Measurements from ENCODE around the gene STAP1. TPM values are rescaled to one million over a fixed set of nuclear protein-coding genes. Genes with fewer than 3 reads are reported as not detected.
"Not testable (repeated sequence)": the region's sequence is repeated elsewhere in the genome, so short reads cannot be mapped to it uniquely, and the experiment has no call there.

The STAP1 gene
- total and polyA plus RNA-seq, 2 donors from 2014 or later: 3.9 to 17.9 TPM

GRCh38 chr4:67521506-67521905, 37.0 kb upstream of the STAP1 start:
- Histone ChIP-seq H3K36me3 (ENCODE audit: control insufficient read depth in 2 of 3, insufficient read depth in 3 of 3, low read length in 3 of 3) (peaks cover 5 to 17% (median 6%) of the 10 kb centered on the region in 3 donors), H3K27me3 (ENCODE audit: control insufficient read depth, insufficient read depth, low read length) (no peaks in the 10 kb centered on the region), H3K4me1 (ENCODE audit: control insufficient read depth in 2 of 3, insufficient read depth in 2 of 3, low read depth in 1 of 3, low read length in 3 of 3) (no peaks in the 10 kb centered on the region), H3K9me3 (ENCODE audit: control insufficient read depth in 2 of 3, insufficient read depth in 1 of 3, low read length in 3 of 3) (no peaks in the 10 kb centered on the region), H3K27ac (ENCODE audit: low read depth in 2 of 2, low read length in 2 of 2) (no peak overlapping the region), H3K4me3 (ENCODE audit: low read length in 3 of 3) (no peak overlapping the region), H3K9ac (ENCODE audit: low read length in 3 of 3) (no peak overlapping the region)
- intact Hi-C loops (cut with DNase I): no loop called here
- no peak for FAIRE-seq
- TF ChIP-seq CTCF (IDR thresholded peaks at IDR 0.05; ENCODE audit: borderline replicate concordance, extremely low read depth, insufficient read depth): no peak
- DNase-seq: no peak

DNA sequence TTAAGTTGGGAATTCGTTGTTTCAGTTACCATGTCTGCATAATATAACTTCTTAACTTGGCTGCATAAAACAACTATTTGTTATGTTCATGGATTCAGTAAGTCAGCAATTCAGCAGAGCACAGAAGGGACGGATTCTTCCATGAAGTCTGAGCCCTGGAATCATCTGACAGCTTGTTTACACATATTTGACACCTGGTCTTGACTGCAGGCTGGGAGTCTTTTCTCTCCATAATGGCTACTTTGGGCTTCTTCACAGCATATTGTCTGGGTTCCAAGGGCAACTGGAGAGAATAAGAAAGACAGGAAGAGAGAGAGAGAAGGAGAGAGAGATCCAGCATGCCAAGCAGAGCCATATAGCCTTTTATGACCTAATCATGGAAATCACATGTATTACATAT, 36.3 kb upstream of the STAP1 start:
- no peak overlapping the region for H3K27ac ChIP-seq (ENCODE audit: low read depth in 2 of 2, low read length in 2 of 2)
- no peak overlapping the region for H3K4me3 ChIP-seq (ENCODE audit: low read length in 3 of 3)
- H3K9ac ChIP-seq (ENCODE audit: low read length in 3 of 3): no peak overlapping the region
- H3K4me1 ChIP-seq (ENCODE audit: control insufficient read depth in 2 of 3, insufficient read depth in 2 of 3, low read depth in 1 of 3, low read length in 3 of 3): no peaks in the 10 kb centered on the region
- H3K9me3 ChIP-seq (ENCODE audit: control insufficient read depth in 2 of 3, insufficient read depth in 1 of 3, low read length in 3 of 3): no peaks in the 10 kb centered on the region
- DNase-seq (no peak), FAIRE-seq (no peak)
- H3K27me3 ChIP-seq (ENCODE audit: control insufficient read depth, insufficient read depth, low read length): no peaks in the 10 kb centered on the region
- TF ChIP-seq CTCF (IDR thresholded peaks at IDR 0.05; ENCODE audit: borderline replicate concordance, extremely low read depth, insufficient read depth): no peak
- intact Hi-C loops (cut with DNase I): no loop called here
- peaks cover 5 to 17% (median 6%) of the 10 kb centered on the region in 3 donors for H3K36me3 ChIP-seq (ENCODE audit: control insufficient read depth in 2 of 3, insufficient read depth in 3 of 3, low read length in 3 of 3)

- Histone ChIP-seq H3K27me3 (ENCODE audit: control insufficient read depth, insufficient read depth, low read length) (no peaks in the 10 kb centered on the region), H3K36me3 (ENCODE audit: control insufficient read depth in 2 of 3, insufficient read depth in 3 of 3, low read length in 3 of 3) (peaks cover 5 to 13% (median 6%) of the 10 kb centered on the region in 3 donors), H3K4me1 (ENCODE audit: control insufficient read depth in 2 of 3, insufficient read depth in 2 of 3, low read depth in 1 of 3, low read length in 3 of 3) (no peaks in the 10 kb centered on the region), H3K4me3 (ENCODE audit: low read length in 3 of 3) (no peak overlapping the region), H3K9ac (ENCODE audit: low read length in 3 of 3) (no peak overlapping the region), H3K27ac (ENCODE audit: low read depth in 2 of 2, low read length in 2 of 2) (no peak overlapping the region), H3K9me3 (ENCODE audit: control insufficient read depth in 2 of 3, insufficient read depth in 1 of 3, low read length in 3 of 3) (no peaks in the 10 kb centered on the region)
- FAIRE-seq: no peak
- TF ChIP-seq CTCF (IDR thresholded peaks at IDR 0.05; ENCODE audit: borderline replicate concordance, extremely low read depth, insufficient read depth): no peak
- DNase-seq: no peak
- intact Hi-C loops (cut with DNase I): no loop called here
Observed at GRCh38 chr4:67522851-67523671, 35.5 kb upstream of the STAP1 start.

GRCh38 chr4:67524140-67524539, 34.4 kb upstream of the STAP1 start:
- H3K9ac ChIP-seq (ENCODE audit: low read length in 3 of 3); H3K27me3 ChIP-seq (ENCODE audit: control insufficient read depth, insufficient read depth, low read length); H3K27ac ChIP-seq (ENCODE audit: low read depth in 2 of 2, low read length in 2 of 2); H3K36me3 ChIP-seq (ENCODE audit: control insufficient read depth in 2 of 3, insufficient read depth in 3 of 3, low read length in 3 of 3); H3K9me3 ChIP-seq (ENCODE audit: control insufficient read depth in 2 of 3, insufficient read depth in 1 of 3, low read length in 3 of 3); intact Hi-C loops (cut with DNase I); H3K4me1 ChIP-seq (ENCODE audit: control insufficient read depth in 2 of 3, insufficient read depth in 2 of 3, low read depth in 1 of 3, low read length in 3 of 3); DNase-seq; H3K4me3 ChIP-seq (ENCODE audit: low read length in 3 of 3); FAIRE-seq: not testable (repeated sequence)

All from kidney (tissue), 14 donors.